Measurements from ENCODE around the gene NINJ2.

The NINJ2 gene

DNA sequence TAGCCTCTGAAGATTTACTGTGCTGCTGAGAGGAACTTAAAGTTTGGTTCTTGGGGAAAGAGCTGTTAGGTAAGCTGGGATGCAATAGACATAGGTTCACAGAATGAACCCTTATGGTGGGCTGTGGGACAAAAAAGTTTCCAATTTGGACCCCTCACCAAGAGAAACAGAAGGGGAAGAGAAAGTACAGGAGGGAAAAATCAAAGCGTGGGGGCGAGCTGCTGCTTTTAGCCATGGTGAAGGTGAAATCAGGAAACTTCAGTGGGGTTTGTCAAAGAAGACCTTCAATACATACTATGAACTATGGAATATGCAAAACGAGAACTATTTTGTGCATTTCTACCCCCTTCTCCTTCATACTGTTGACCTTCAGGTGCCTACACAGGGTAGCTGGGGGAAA is 10.6 kb upstream of the NINJ2 start:
- ChIA-PET POLR2A (no interaction called here), CTCF (interaction anchor here (1.1 to 1.4 kb wide), 2 partner anchors 78 to 98 kb away, joined by 3 to 5 read pairs; no protein-coding TSS in a partner anchor)
- TF ChIP-seq, protein P1, sequence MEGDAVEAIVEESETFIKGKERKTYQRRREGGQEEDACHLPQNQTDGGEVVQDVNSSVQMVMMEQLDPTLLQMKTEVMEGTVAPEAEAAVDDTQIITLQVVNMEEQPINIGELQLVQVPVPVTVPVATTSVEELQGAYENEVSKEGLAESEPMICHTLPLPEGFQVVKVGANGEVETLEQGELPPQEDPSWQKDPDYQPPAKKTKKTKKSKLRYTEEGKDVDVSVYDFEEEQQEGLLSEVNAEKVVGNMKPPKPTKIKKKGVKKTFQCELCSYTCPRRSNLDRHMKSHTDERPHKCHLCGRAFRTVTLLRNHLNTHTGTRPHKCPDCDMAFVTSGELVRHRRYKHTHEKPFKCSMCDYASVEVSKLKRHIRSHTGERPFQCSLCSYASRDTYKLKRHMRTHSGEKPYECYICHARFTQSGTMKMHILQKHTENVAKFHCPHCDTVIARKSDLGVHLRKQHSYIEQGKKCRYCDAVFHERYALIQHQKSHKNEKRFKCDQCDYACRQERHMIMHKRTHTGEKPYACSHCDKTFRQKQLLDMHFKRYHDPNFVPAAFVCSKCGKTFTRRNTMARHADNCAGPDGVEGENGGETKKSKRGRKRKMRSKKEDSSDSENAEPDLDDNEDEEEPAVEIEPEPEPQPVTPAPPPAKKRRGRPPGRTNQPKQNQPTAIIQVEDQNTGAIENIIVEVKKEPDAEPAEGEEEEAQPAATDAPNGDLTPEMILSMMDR (IDR thresholded peaks at IDR 0.05; ENCODE audit: insufficient read depth, low read length, missing control alignments), result no peak
- DNase-seq (ENCODE audit: low read depth, low spot score), result no peak
- H3K4me3 ChIP-seq (ENCODE audit: low read depth, low read length), result no peak overlapping the region

DNA sequence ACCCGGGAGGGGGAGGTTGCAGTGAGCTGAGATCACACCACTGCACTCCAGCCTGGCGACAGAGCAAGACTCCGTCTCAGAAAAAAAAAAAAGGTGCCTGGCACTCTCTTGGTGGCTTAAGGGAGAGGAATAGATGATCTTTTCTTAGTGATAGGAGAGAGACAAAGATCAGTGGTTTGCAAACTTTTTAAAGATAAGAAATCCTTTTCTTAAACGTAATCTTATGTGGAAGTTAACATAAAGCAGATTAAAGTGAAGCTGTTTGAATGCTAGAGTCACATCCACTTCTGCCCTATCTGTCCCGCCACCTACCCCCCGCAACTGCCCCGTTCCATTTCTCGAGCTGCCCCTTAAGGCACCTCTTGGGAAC is 6.3 kb upstream of the NINJ2 start:
- H3K4me3 ChIP-seq (ENCODE audit: low read depth, low read length), result no peak overlapping the region
- ChIA-PET CTCF (no interaction called here), POLR2A (no interaction called here)
- no peak for DNase-seq (ENCODE audit: low read depth, low spot score)
- TF ChIP-seq, protein P1 (IDR thresholded peaks at IDR 0.05; ENCODE audit: insufficient read depth, low read length, missing control alignments), result no peak

DNA sequence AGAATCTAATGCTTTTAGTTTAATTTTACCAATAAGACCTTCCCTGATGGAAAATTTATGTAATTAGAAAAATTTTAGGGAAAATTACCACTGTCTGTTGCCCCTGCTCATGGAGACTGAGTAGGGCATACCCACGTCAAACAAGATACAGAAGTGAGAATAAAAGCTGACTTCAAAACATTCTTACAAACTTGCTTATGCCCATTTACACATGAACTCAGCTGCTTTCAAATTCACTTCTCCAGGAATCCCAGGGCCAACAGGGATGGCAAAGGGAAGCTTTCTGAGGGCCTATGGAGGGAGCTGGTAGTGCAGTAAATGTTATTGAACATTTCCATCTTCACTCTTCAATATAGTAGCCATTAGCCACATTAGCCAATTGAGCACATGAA is 4.8 kb upstream of the NINJ2 start:
- no peak overlapping the region for H3K4me3 ChIP-seq (ENCODE audit: low read depth, low read length)
- ChIA-PET CTCF (interaction anchor here (0.8 to 1.3 kb wide), 4 partner anchors 11 to 146 kb away, joined by 3 to 4 read pairs (median 3); no protein-coding TSS in a partner anchor), POLR2A (no interaction called here)
- TF ChIP-seq, protein P1 (IDR thresholded peaks at IDR 0.05; ENCODE audit: insufficient read depth, low read length, missing control alignments), result no peak
- DNase-seq (ENCODE audit: low read depth, low spot score), result no peak

DNA sequence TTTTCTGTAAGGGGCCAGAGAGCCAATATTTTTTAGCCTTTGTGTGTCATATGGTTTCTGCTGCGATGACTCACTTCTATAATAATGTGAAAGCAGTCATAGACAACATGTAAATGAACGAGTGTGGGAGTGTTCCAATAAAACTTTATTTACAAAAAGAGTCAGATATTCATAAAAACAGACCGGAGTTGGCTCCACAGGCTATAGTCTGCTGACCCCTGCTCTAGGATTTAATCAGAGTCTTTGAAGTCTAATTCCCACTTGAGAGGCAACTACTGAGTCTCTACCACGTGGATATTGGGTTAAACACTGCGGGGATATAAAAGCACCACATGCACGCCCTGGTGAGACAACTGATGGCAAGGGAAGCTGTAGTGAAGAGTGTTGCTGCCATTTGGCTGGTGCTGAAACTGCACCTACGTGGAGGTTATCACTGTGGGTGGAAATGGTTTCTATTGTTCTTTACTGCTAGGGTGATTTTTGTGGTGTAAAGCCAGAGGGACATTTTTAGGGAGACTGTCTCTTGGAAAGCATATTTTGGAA is 3.6 kb upstream of the NINJ2 start:
- ChIA-PET CTCF (interaction anchor here (0.7 to 1.3 kb wide), 3 partner anchors 12 to 148 kb away, joined by 3 read pairs; no protein-coding TSS in a partner anchor), POLR2A (interaction anchor here (0.8 kb wide), 1 partner anchor 35 kb away, joined by 3 read pairs; no protein-coding TSS in a partner anchor)
- DNase-seq (ENCODE audit: low read depth, low spot score), result no peak
- H3K4me3 ChIP-seq (ENCODE audit: low read depth, low read length), result no peak overlapping the region
- TF ChIP-seq, protein P1 (IDR thresholded peaks at IDR 0.05; ENCODE audit: insufficient read depth, low read length, missing control alignments), result no peak

DNA sequence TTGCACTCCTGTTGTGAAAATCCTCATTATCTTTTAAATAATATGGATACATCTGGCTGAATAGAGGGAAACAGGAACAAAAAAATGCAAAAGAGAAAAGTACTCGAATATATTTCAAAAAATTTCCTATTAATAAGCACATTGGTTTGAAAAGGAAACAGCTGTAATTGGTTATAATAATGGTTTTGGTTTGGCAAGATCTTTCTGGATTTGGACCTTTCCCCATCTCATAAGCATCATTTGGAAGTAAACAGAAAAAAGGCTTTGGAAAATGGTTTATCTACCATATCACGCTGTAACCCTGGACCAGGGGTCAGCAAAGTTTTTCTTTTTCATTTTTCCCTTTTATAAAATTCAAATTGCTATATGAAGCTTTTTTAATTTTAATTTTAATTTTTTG is 2.8 kb upstream of the NINJ2 start:
- ChIA-PET CTCF (no interaction called here), POLR2A (no interaction called here)

DNA sequence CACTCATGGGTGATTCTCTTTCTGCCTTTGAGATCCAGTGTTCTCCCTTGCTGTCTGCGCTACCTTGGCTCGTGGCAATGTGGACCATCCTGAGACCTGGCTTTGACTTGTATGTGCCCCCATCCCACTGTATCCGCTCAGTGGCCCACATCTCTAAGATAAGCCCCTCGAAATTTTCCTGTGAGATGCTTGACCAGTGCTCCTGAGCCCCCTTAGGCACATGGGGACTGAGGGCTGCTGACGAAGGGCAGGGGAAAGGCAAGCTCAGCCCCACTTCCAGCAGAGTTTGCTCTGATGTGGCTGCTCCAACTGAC is 1.5 kb upstream of the NINJ2 start:
- ChIA-PET CTCF (no interaction called here), POLR2A (no interaction called here)
- no peak for DNase-seq (ENCODE audit: low read depth, low spot score)
- H3K4me3 ChIP-seq (ENCODE audit: low read depth, low read length), result no peak overlapping the region
- TF ChIP-seq, protein P1 (IDR thresholded peaks at IDR 0.05; ENCODE audit: insufficient read depth, low read length, missing control alignments), result no peak

More for the DNA sequence above, 2.8 kb upstream of the NINJ2 start:
- DNase-seq (ENCODE audit: low read depth, low spot score), result no peak
- H3K4me3 ChIP-seq (ENCODE audit: low read depth, low read length), result no peak overlapping the region
- TF ChIP-seq, protein P1 (IDR thresholded peaks at IDR 0.05; ENCODE audit: insufficient read depth, low read length, missing control alignments), result no peak

Measured in AG04449 (cell line).